VCaP (cell line): ENCODE results near the gene KLRC2.

ENCODE experiments used
- H3K27ac ChIP-seq: fragments of 450-650 bp; 2 replicates; pipeline ENCODE4 v1.5.1; 2017
- CTCF ChIP-seq: fragments of 450-650 bp; conservative IDR thresholded peaks from 2 replicates; pipeline ENCODE4 v1.5.1; 2017; ENCODE audit warnings: mild to moderate bottlenecking, moderate library complexity

The KLRC2 gene

DNA sequence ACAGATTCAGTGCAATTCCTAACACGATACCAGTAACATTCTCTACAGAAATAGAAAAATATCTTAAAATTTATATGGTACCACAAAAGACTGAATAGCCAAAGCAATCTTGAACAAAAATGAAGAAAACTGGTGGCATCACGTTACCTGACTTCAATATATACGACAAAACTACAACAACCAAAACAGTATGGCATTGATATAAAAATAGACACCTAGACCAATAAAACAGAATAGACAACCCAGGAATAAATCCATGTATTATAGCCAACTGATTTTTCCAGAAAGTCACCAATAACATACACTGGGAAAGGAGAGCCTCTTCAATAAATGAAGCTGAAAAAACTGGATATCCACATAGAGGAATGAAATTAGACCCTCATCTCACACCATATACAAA is 51.6 kb downstream of the KLRC2 start:
- no peak for TF ChIP-seq CTCF
- H3K27ac ChIP-seq = no peak overlapping the region

DNA sequence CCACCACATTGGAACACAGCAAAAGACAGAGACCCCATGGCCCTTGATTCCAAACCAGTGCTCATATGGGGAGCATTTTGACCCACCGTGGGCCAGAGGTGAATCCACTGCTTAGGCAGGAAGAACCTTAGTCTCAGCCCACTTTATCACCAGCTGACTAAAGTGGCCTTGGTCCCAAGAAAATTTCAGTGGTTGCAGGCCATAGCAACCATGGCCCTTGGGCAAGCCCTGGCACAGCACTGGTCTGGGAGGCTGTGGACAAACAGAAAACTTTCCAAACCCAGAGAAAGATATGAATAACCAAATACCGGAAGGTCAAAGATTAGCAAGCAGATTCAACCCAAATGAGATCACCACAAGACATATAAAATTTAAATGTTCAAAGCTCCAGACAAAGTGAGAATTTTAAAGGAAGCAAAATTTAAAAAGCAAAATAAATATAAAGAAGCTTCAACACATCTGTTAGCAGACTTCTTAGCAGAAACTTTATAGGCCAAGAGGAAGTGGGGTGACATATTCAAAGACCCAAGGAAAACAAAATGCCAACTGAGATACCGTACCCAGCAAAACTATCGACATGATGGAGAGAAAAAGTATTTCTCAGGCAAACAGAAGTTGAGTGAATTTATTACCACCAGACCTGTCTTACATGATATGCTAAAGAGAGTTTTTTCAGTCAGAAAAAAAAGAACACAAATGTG is 53.7 kb downstream of the KLRC2 start:
- no peak for TF ChIP-seq CTCF
- no peak overlapping the region for H3K27ac ChIP-seq
